COR-L47 (cell line): ENCODE results near the gene TPCN2.
"Not testable (repeated sequence)": the region's sequence is repeated elsewhere in the genome, so short reads cannot be mapped to it uniquely, and the experiment has no call there.

Source experiments
- DNase-seq: peaks from one replicate; lab custom pipeline; 2025; lab: John Stamatoyannopoulos, UW

TPCN2 gene

DNA sequence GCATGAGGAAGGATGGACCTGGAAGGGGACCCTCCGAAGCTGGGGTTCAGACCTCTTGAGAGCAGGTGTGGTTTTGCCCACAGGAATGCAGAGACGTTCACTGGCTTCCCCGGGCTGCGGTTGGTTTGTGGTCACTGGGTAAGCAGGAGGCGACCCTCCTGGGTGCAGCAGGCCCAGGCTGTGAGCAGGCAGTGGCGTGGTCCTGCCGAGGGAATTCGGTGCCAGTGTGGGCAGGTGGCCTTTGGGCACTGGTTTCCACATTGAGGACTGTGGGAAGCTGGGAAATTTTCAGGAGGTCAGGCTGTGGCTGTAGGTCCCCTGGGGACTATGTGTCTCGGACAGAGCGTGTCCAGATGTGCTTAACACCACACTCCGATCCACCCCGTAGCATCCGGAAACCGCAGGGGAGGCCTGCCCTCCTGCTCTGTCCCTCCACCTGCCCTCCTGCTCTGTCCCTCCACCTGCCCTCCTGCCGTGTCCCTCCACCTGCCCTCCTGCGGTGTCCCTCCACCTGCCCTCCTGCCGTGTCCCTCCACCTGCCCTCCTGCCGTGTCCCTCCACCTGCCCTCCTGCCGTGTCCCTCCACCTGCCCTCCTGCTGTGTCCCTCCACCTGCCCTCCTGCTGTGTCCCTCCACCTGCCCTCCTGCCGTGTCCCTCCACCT is 27.5 kb downstream of the TPCN2 start:
- DNase-seq = no peak

DNA sequence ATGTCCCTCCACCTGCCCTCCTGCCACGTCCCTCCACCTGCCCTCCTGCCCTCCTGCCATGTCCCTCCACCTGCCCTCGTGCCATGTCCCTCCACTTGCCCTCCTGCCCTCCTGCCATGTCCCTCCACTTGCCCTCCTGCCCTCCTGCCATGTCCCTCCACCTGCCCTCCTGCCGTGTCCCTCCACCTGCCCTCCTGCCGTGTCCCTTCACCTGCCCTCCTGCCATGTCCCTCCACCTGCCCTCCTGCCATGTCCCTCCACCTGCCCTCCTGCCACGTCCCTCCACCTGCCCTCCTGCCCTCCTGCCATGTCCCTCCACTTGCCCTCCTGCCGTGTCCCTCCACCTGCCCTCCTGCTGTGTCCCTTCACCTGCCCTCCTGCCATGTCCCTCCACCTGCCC is 28.2 kb downstream of the TPCN2 start:
- DNase-seq = not testable (repeated sequence)

DNA sequence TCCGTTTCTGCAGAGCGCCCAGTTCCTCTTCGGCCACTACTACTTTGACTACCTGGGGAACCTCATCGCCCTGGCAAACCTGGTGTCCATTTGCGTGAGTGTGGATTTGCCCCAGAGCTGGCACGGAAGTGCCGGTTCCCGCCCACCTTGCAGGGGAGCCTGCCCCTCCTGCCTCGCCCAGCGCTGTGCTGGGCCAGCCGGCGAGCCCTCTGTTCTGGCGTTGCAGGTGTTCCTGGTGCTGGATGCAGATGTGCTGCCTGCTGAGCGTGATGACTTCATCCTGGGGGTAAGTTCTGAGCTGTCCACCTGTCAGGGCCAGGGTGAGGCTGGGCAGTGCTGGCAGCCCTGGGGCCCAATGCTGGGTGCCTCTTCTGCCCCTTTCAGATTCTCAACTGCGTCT is 29.8 kb downstream of the TPCN2 start:
- DNase-seq = no peak

DNA sequence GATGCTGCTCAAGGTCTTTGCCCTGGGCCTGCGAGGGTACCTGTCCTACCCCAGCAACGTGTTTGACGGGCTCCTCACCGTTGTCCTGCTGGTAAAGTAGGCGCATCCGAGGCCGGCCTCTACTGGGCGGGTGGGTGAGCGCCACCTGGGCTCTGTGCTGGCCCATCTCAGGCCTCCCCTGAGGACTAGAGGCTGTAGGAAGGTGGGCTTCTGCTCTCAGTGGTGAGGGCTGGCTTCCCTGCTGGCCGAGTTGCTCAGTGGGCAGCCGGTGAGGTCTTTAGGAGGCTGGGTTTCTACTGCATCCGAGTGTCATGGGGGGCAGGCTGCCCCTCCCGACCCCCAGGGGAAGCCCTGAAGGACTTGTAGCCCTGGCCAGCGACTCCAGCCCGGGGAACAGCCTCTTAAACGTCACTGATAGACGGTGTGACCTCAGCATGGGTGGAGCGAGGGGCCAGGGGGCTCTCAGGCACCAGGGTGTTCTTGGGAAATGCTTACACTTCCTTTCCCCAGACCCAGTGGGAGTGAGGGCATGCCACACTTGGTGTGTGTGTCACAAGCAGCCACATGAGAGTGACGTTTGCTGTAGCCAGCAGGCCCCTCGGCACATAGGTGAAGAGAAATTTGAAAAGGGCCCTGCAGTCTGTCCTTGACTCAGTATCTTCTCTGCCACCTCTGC is 30.3 kb downstream of the TPCN2 start:
- no peak for DNase-seq

DNA sequence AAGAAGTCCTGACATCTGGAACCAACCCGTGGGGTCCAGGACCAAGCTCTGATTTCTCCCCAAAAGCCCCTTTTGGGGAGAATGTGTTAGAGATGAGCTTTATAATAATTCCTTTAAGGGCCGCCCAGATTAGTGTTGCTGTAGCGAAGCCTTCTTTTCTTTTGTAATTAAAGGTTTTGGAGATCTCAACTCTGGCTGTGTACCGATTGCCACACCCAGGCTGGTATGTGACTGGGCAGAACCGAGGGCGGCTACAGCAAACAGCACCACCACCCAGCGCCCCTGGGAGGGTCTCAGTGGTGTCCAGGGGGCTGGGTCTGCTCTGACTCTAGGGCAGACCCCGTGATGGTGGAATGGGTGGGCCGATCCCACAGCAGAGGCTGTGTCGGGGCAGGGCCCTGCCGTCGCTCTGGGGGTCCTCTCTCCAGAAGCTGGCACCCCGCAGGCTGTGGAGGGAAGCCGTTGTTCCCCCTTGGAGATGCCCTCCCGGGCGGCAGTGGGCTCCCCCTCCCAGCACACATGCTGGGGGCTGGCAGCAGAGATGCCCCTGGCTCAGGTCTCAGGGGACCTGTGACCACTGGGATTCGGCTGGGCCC is 31.0 kb downstream of the TPCN2 start:
- DNase-seq = no peak

DNA sequence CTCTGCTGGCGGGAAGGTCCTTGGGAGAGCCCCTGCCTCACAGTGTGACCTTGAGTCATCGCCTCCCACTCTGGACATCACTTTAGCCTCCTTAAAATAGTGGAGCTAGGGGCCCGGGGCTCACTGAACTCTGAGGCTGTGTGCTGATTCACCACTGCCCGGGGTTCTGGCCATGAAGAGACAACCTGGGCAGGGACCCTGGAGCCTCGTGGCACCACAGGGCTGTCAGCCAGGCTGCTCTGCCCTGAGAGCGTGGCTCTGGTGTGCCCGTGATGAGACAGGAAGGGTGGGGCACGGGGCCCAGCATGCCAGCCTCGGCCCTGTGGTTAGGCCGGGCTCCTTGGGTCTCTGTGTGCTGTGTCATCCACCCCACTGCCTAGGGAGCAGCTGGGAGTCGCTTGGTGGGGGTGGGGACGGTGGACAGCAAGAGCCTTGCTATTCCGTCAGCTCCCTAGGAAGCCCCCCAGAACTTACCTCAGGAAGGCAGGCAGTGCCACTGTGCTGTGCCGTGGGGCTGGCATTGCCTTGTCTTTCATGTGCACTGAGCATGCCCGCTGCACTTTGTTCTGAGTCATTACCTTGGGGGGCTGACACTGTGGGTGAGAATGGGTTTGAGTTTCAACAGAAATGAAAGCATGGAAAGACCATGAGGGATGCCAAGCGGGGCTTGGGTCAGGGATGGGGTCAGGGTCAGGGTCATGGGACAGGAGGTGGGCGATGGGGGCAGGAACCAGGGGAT is 31.7 kb downstream of the TPCN2 start:
- DNase-seq = no peak

GRCh38 chr11:69081180-69081579 is 32.4 kb downstream of the TPCN2 start:
- no peak for DNase-seq

- DNase-seq = no peak
Measured at GRCh38 chr11:69083531-69084247, 35.0 kb downstream of the TPCN2 start.

- DNase-seq = no peak
Measured at GRCh38 chr11:69084371-69084770, 35.6 kb downstream of the TPCN2 start.

DNA sequence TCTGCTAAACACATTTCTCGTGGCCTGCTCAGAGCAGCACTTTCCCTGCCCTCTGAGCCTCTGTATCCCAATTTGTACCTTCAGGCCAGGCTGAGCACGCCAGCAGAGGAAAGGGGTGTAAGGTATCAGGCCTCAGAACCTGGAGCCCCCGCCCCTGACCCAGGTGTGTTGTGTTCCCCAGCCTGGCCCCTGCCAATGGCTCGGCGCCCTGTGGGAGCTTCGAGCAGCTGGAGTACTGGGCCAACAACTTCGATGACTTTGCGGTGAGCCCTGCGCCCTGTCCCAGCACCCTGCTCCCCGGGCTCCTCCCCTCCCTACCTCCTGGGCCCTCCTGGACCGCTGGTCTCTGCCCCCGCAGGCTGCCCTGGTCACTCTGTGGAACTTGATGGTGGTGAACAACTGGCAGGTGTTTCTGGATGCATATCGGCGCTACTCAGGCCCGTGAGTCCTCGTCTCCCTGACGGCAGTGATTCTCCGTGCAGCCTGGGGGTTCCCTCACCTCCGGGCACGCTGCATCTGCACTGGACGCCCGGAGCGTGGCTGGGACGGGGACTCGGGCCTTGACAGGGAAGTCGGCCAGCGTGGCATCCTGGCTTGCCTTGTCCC is 36.9 kb downstream of the TPCN2 start:
- no peak for DNase-seq

- DNase-seq = no peak
Measured at GRCh38 chr11:69086152-69087132, 37.7 kb downstream of the TPCN2 start.

DNA sequence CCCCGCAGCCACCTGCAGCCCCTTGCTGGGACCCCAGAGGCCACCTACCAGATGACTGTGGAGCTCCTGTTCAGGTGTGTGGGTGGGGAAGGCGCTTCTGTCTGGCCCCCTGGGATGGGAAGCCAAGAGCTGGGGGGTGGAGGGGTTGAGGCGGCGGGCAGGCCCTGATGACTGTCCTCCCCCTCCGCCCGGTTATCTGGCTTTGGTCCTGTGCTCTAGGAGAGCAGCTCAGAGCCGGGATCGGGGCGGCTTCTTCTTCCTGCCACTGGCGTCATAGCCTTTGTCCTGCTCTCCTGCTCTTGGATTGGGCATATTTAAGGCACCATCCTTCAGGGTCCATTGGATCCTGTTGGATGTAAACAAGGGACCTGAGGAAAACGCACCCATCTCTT is 38.4 kb downstream of the TPCN2 start:
- DNase-seq = no peak

DNA sequence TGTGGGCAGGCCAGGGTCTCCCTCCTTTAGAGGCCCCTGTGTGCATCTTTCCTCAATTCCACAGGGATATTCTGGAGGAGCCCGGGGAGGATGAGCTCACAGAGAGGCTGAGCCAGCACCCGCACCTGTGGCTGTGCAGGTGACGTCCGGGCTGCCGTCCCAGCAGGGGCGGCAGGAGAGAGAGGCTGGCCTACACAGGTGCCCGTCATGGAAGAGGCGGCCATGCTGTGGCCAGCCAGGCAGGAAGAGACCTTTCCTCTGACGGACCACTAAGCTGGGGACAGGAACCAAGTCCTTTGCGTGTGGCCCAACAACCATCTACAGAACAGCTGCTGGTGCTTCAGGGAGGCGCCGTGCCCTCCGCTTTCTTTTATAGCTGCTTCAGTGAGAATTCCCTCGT is 39.1 kb downstream of the TPCN2 start:
- DNase-seq = no peak

GRCh38 chr11:69088676-69089146 is 40.0 kb downstream of the TPCN2 start:
- peak; percentile 73 for DNase-seq

- DNase-seq = no peak
Measured at GRCh38 chr11:69089258-69089657, 40.5 kb downstream of the TPCN2 start.

- no peak for DNase-seq
Measured at GRCh38 chr11:69091638-69092165, 43.0 kb downstream of the TPCN2 start.

GRCh38 chr11:69092263-69092662 is 43.5 kb downstream of the TPCN2 start:
- no peak for DNase-seq

DNA sequence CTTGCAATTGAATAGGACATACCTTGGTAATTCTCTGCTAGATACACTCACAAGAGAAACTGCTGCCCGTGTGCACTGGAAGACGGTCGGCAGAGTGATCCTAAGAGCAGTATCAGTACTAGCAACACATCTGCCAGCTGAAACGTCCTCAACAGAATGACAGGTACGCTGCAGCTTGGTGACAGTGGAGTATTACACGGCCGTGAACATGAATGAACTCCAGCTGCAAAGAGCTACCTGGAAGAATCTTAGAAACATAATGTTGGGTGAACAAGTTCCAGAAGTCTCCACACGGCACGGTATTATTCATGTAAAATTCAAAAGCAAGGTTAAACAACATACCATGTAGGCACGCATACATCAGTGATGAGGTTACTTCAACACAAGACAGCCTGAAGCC is 44.4 kb downstream of the TPCN2 start:
- no peak for DNase-seq

GRCh38 chr11:69094111-69094914 is 45.6 kb downstream of the TPCN2 start:
- no peak for DNase-seq
